GM12872 (cell line): ENCODE results near the gene CHAT.

Source experiments
- CTCF ChIP-seq: IDR thresholded peaks from 3 replicates; pipeline ENCODE4 v1.5.1; 2011; ENCODE audit warnings: low read depth, mild to moderate bottlenecking, low read length, moderate library complexity; ENCODE audit not compliant: insufficient read depth

Gene CHAT

GRCh38 chr10:49647985-49648795 lies 34.4 kb downstream of the CHAT start:
- TF ChIP-seq CTCF = no peak

- no peak for TF ChIP-seq CTCF
Observed at GRCh38 chr10:49649294-49649693, 35.5 kb downstream of the CHAT start.

- no peak for TF ChIP-seq CTCF
Observed at GRCh38 chr10:49649936-49650723, 36.3 kb downstream of the CHAT start.

GRCh38 chr10:49650724-49651034 lies 36.8 kb downstream of the CHAT start:
- TF ChIP-seq CTCF = no peak

- no peak for TF ChIP-seq CTCF
Observed at GRCh38 chr10:49651039-49651835, 37.4 kb downstream of the CHAT start.

GRCh38 chr10:49651917-49652316 lies 38.1 kb downstream of the CHAT start:
- no peak for TF ChIP-seq CTCF

- TF ChIP-seq CTCF = no peak
Observed at GRCh38 chr10:49652421-49653272, 38.8 kb downstream of the CHAT start.
